A549 (cell line): ENCODE measurements around the gene RFWD3. TPM values are rescaled to one million over a fixed set of nuclear protein-coding genes. Genes with fewer than 3 reads are reported as not detected.

Experiments used
- ATAC-seq, 2 experiments: fragments of 200-7000 bp in 1 of 2; fragments of >200 bp in 1 of 2; cut with Nextera tagmentation in 1 of 2; cut with Tn5 transposase in 1 of 2; 3 replicates each; pipeline versions ENCODE4 v1.8.0 to v1.9.1; 2018 to 2020; ENCODE audit warnings: mild to moderate bottlenecking in 1 of 2, moderate library complexity in 1 of 2
- CTCF ChIA-PET: fragments of 300-600 bp; sonication (Branson Sonifier 250); formaldehyde crosslinking; extraction: SDS; loops from one replicate; lab custom pipeline; 2021; ENCODE audit warnings: antibody characterized with exemption, inconsistent platforms; lab: Yijun Ruan, JAX
- POLR2A ChIA-PET: fragments of 350-600 bp; formaldehyde crosslinking; extraction: SDS; loops from one replicate; lab custom pipeline; 2021; ENCODE audit warnings: antibody characterized with exemption, inconsistent platforms; lab: Yijun Ruan, JAX
- DNase-seq, 2 experiments: peaks; one replicate each; pipeline versions ENCODE4 v3.0.0 to v3.0.0-alpha.2; 2011 to 2016; ENCODE audit warnings: low read depth in 1 of 2, low spot score in 1 of 2
- FAIRE-seq: peaks from 2 replicates; lab custom pipeline; 2011; peaks lifted over from hg19 to GRCh38; lab: Jason Lieb, UNC
- H3K27ac ChIP-seq, 2 experiments: fragments of >200 bp; sonication (Bioruptor Twin); formaldehyde crosslinking; 3 replicates each; pipeline ENCODE4 v1.5.1; 2016 to 2017
- H3K4me1 ChIP-seq: fragments of >200 bp; sonication (Bioruptor Twin); formaldehyde crosslinking; 3 replicates; pipeline ENCODE4 v1.6.1; 2016
- H3K4me2 ChIP-seq: fragments of >200 bp; sonication (Bioruptor Twin); formaldehyde crosslinking; 3 replicates; pipeline ENCODE4 v1.6.1; 2016
- H3K4me3 ChIP-seq: fragments of >200 bp; sonication (Bioruptor Twin); formaldehyde crosslinking; 3 replicates; pipeline ENCODE4 v1.5.1; 2016
- H3K9me3 ChIP-seq: fragments of >200 bp; sonication (Bioruptor Twin); formaldehyde crosslinking; 3 replicates; pipeline ENCODE4 v1.6.1; 2016
- CBX8 ChIP-seq: fragments of 200-600 bp; sonication (generic); IDR thresholded peaks from 2 replicates; pipeline ENCODE4 v1.6.1; 2016
- CEBPB ChIP-seq, 2 experiments: fragments of >200 bp in 1 of 2; sonication (Bioruptor Twin) in 1 of 2; formaldehyde crosslinking in 1 of 2; IDR thresholded peaks; 2 replicates each; pipeline ENCODE4 v1.6.1; 2012 to 2016
- CHD2 ChIP-seq: fragments of 150-350 bp; IDR thresholded peaks from 2 replicates; pipeline ENCODE4 v1.6.1; 2014; ENCODE audit warnings: low read length; ENCODE audit not compliant: partially characterized antibody
- EP300 ChIP-seq, 2 experiments: fragments of >200 bp; sonication (Bioruptor Twin); formaldehyde crosslinking; IDR thresholded peaks; 2 replicates in 1 of 2; 3 replicates in 1 of 2; pipeline ENCODE4 v1.6.1; 2016 to 2017
- FOXS1 ChIP-seq: fragments of 250-450 bp; sonication (Bioruptor Pico); IDR thresholded peaks from 2 replicates; pipeline ENCODE4 v1.5.0; 2020; ENCODE audit warnings: mild to moderate bottlenecking, moderate library complexity
- HDAC2 ChIP-seq: fragments of 200-600 bp; sonication (generic); IDR thresholded peaks from 2 replicates; pipeline ENCODE4 v1.6.1; 2016
- HEYL ChIP-seq: fragments of 250-450 bp; sonication (Bioruptor Pico); IDR thresholded peaks from 2 replicates; pipeline ENCODE4 v1.8.0; 2021; ENCODE audit warnings: mild to moderate bottlenecking, moderate library complexity
- HOXA7 ChIP-seq: fragments of 250-450 bp; sonication (Bioruptor Pico); IDR thresholded peaks from 2 replicates; pipeline ENCODE4 v1.5.0; 2020; ENCODE audit warnings: mild to moderate bottlenecking, moderate library complexity
- HOXB13 ChIP-seq: fragments of 250-450 bp; sonication (Bioruptor Pico); IDR thresholded peaks from 2 replicates; pipeline ENCODE4 v1.5.0; 2020; ENCODE audit warnings: low read depth, mild to moderate bottlenecking, moderate library complexity
- JUN ChIP-seq, 2 experiments: fragments of >200 bp; sonication (Bioruptor Twin); formaldehyde crosslinking; IDR thresholded peaks; 2 replicates in 1 of 2; 3 replicates in 1 of 2; pipeline ENCODE4 v1.6.1; 2016 to 2017
- MAFK ChIP-seq: fragments of 450-650 bp; IDR thresholded peaks from 2 replicates; pipeline ENCODE4 v1.6.1; 2014; ENCODE audit not compliant: partially characterized antibody
- MAZ ChIP-seq: fragments of 150-350 bp; IDR thresholded peaks from 2 replicates; pipeline ENCODE4 v1.6.1; 2014; ENCODE audit warnings: antibody characterized with exemption, low read depth, low read length, borderline replicate concordance
- MYC ChIP-seq: IDR thresholded peaks from 2 replicates; pipeline ENCODE4 v1.6.1; 2012; ENCODE audit warnings: mild to moderate bottlenecking, inconsistent platforms, low read length, improper control_type of control experiment, borderline replicate concordance
- PHF8 ChIP-seq: fragments of 200-600 bp; sonication (generic); IDR thresholded peaks from 2 replicates; pipeline ENCODE4 v1.6.1; 2016; ENCODE audit warnings: low read depth, mild to moderate bottlenecking, antibody characterized with exemption, moderate library complexity, borderline replicate concordance
- POLR2A ChIP-seq: IDR thresholded peaks from 2 replicates; pipeline ENCODE4 v1.6.1; 2012; ENCODE audit warnings: mild to moderate bottlenecking, low read length
- RAD21 ChIP-seq, 2 experiments: fragments of >200 bp in 1 of 2; sonication (Bioruptor Twin) in 1 of 2; formaldehyde crosslinking in 1 of 2; IDR thresholded peaks in 1 of 2; conservative IDR thresholded peaks in 1 of 2; 2 replicates in 1 of 2; 3 replicates in 1 of 2; pipeline ENCODE4 v1.6.1; 2012 to 2018; ENCODE audit warnings: inconsistent platforms in 1 of 2
- TFCP2L1 ChIP-seq: fragments of 250-450 bp; sonication (Bioruptor Pico); IDR thresholded peaks from 2 replicates; pipeline ENCODE4 v1.5.0; 2021; ENCODE audit warnings: mild to moderate bottlenecking
- ZC3H11A ChIP-seq: fragments of 450-650 bp; IDR thresholded peaks from 2 replicates; pipeline ENCODE4 v1.6.1; 2014; ENCODE audit warnings: antibody characterized with exemption, mild to moderate bottlenecking
- WGBS: methylation state at CpG from one replicate; pipeline ENCODE4 v1.1.6; 2017; ENCODE audit errors: missing lambda C conversion rate; 5-methylcytosine and 5-hydroxymethylcytosine counted together
- polyA plus RNA-seq, 4 experiments: library from polyadenylated mRNA; depleted of rRNA in 3 of 4; stranded (reverse); fragments of >200 nt; fragmentation: RNase III in 1 of 4; extraction: RNeasy Plus Mini Kit Qiagen cat#74134 plus additional on column Dnase treatment in 1 of 4; gene quantifications; 2 replicates in 3 of 4; 3 replicates in 1 of 4; pipeline ENCODE4 v1.2.3, GENCODE V29; 2011 to 2017
- TF ChIP-seq, protein P1 (sequence below): fragments of 450-650 bp; IDR thresholded peaks from 2 replicates; pipeline ENCODE4 v1.6.1; 2014; ENCODE audit warnings: antibody characterized with exemption
- TF ChIP-seq, protein P2 (sequence below): IDR thresholded peaks from 2 replicates; pipeline ENCODE4 v1.6.1; 2012; ENCODE audit warnings: low read depth, borderline replicate concordance
- TF ChIP-seq, protein P3 (sequence below): fragments of 250-450 bp; sonication (Bioruptor Pico); IDR thresholded peaks from 2 replicates; pipeline ENCODE4 v1.5.0; 2020; ENCODE audit warnings: low read depth, mild to moderate bottlenecking, moderate library complexity
- TF ChIP-seq, protein P4 (sequence below): IDR thresholded peaks from 2 replicates; pipeline ENCODE4 v1.6.1; 2012
- TF ChIP-seq, protein P5 (sequence below): fragments of >200 bp; sonication (Bioruptor Twin); formaldehyde crosslinking; IDR thresholded peaks from 2 replicates; pipeline ENCODE4 v1.6.1; 2016
- TF ChIP-seq, protein P6 (sequence below): IDR thresholded peaks from 2 replicates; pipeline ENCODE4 v1.6.1; 2012

Gene RFWD3
- polyA plus RNA-seq, 2 of the 4 experiments (the other 2 are of a cell fraction), result 36.1 to 50.6 TPM

DNA sequence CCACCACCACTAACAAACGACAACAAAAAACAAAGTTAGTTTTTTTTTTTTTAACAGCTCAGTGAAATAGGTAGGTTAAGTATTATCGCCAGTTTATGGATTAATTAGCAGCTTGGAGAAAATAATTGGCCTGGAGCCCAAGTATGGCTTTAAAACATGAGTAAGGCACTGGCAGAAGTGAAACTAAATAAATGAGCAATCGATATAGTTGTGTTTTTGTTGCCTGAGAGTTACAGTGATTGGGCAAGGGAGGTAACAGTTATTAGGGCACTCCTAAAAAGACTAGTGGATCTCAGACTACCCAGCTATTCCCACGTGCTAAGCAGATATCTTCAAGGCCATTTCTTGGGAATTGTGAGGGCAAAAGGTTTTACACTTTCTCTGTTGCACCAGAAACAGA lies 31.5 kb upstream of the RFWD3 start (continued):
- TF ChIP-seq MYC (no peak), HDAC2 (no peak), MAFK (no peak), PHF8 (no peak)

DNA sequence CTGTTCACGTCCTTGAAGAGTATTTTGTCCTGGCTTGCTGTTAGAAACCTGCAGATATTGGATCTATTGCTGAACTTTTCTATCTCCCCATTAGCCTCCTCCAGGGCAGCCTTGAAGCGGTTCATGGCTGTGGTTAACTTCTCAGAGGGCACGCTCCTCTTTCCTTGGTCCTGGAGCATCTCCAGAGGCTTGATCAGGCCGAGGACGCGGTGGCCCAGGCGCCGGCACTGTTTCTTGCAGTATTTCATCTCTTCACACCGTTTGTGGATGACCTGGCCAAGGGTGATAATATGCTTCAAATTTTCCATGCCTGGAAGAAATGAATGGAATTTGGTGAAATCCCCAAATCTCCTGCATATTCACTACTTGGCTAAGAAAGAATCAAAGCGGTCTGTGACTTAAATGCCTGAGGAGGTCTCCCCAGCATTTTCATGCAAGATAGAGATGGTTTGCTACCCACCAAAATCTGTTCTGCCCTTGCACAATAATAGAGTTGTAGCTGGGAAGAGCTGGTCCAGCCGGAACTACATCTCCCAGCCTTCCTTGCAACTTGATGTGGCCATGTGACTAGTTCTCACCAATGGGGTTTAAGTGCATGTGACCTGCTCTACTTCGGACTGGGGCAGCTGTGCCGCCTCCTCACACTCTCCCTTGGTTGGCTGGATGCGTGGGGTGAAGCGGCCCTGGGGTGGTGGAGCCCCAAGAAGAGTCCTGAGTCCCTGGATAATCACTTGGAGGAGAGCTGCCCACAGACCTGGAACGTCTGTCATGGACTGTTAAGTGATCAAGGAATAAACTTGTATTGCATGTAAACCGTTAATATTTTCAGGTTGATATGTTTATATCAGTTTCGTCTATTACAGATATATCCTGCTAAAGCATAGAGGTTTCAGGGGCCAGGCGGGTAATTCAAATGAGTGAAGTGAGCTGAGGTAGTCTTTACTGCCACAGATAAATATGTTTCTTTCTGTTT lies 29.1 kb upstream of the RFWD3 start:
- TF ChIP-seq, protein P1, sequence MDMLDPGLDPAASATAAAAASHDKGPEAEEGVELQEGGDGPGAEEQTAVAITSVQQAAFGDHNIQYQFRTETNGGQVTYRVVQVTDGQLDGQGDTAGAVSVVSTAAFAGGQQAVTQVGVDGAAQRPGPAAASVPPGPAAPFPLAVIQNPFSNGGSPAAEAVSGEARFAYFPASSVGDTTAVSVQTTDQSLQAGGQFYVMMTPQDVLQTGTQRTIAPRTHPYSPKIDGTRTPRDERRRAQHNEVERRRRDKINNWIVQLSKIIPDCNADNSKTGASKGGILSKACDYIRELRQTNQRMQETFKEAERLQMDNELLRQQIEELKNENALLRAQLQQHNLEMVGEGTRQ, result peak; percentile 99
- TF ChIP-seq, protein P2, sequence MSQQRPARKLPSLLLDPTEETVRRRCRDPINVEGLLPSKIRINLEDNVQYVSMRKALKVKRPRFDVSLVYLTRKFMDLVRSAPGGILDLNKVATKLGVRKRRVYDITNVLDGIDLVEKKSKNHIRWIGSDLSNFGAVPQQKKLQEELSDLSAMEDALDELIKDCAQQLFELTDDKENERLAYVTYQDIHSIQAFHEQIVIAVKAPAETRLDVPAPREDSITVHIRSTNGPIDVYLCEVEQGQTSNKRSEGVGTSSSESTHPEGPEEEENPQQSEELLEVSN, result peak; percentile 68; the same call in 1 of the 2 replicates
- TF ChIP-seq RAD21 (conservative IDR thresholded peaks at IDR 0.05 in 1 of 2, IDR thresholded peaks at IDR 0.05 in 1 of 2) (no peak), POLR2A (peak; percentile 61), CEBPB (IDR thresholded peaks at IDR 0.05) (peak; percentile 58 to 72; a peak in 3 of 4 replicates), JUN (IDR thresholded peaks at IDR 0.05) (peak in 1 of 2 experiments; percentile 41; a peak in 1 of 5 replicates), ZC3H11A (no peak)
- TF ChIP-seq, protein P3, sequence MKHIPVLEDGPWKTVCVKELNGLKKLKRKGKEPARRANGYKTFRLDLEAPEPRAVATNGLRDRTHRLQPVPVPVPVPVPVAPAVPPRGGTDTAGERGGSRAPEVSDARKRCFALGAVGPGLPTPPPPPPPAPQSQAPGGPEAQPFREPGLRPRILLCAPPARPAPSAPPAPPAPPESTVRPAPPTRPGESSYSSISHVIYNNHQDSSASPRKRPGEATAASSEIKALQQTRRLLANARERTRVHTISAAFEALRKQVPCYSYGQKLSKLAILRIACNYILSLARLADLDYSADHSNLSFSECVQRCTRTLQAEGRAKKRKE (CRISPR knock-in tag), result no peak
- TF ChIP-seq, protein P4, sequence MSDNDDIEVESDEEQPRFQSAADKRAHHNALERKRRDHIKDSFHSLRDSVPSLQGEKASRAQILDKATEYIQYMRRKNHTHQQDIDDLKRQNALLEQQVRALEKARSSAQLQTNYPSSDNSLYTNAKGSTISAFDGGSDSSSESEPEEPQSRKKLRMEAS, result peak; percentile 55; the same call in 1 of the 2 replicates
- POLR2A ChIA-PET, result interaction anchor here (1.5 kb wide), 1 partner anchor 29 kb away, joined by 18 read pairs; the partner anchor contains the start of gene RFWD3
- CTCF ChIA-PET, result interaction anchor here (0.6 to 8.6 kb wide), 6 partner anchors 14 to 538 kb away, joined by 3 to 70 read pairs (median 3); no protein-coding TSS in a partner anchor

DNA sequence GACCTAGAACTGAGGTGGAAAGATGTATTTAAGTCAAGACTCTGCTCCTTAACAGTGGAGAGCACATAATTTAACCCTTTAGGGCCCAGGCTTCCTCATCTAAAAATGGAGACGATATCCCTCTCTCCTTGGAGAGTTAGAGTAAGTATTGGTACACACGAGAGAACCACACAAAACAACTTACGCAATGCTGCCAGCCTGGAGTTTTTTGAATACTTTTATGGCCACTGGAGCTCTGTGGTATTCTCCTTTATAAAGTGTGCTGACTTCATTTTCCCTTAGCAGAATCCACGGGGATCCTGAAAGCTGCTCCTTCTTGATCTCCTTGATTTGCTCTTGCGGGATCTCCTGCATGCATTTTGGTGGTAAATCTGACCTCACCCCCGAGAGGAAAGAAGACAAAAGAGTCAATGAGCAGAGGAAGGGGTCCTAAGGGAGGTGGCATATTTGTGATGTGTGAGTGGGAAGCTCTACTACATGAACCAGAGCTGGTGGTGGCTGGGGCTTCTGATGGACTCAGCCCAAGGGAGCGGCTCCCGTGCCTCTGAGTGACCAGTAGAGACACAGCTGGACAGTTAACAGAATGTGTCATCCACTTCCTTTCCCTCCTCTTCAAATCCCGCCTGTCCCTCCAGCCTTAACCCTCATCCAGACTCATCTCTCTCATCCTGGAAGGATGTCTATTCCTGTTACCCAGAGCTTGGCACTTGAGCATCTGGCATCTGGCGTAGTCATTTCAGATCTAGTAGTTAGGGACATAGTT lies 24.6 kb upstream of the RFWD3 start:
- Histone ChIP-seq H3K4me3 (no peak overlapping the region), H3K4me2 (no peak overlapping the region), H3K9me3 (no peaks in the 10 kb centered on the region), H3K4me1 (0 out of 3 replicates have a peak, but pooled peaks cover 1% of the 10 kb centered on the region), H3K27ac (no peak overlapping the region)
- ChIA-PET POLR2A (no interaction called here), CTCF (interaction anchor here (0.6 to 2.3 kb wide), 4 partner anchors 9 to 382 kb away, joined by 3 to 6 read pairs (median 4); no protein-coding TSS in a partner anchor)
- 88% methylated on average over 10 of the region's 10 CpGs for WGBS
- no peak for ATAC-seq
- no peak for DNase-seq
- FAIRE-seq, result no peak
- TF ChIP-seq TFCP2L1 (CRISPR knock-in tag), result no peak
- TF ChIP-seq CHD2, result no peak
- TF ChIP-seq, protein P5, sequence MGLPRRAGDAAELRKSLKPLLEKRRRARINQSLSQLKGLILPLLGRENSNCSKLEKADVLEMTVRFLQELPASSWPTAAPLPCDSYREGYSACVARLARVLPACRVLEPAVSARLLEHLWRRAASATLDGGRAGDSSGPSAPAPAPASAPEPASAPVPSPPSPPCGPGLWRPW, result no peak
- TF ChIP-seq HEYL (CRISPR knock-in tag), result no peak
- TF ChIP-seq FOXS1 (CRISPR knock-in tag), result no peak
- TF ChIP-seq, protein P6, sequence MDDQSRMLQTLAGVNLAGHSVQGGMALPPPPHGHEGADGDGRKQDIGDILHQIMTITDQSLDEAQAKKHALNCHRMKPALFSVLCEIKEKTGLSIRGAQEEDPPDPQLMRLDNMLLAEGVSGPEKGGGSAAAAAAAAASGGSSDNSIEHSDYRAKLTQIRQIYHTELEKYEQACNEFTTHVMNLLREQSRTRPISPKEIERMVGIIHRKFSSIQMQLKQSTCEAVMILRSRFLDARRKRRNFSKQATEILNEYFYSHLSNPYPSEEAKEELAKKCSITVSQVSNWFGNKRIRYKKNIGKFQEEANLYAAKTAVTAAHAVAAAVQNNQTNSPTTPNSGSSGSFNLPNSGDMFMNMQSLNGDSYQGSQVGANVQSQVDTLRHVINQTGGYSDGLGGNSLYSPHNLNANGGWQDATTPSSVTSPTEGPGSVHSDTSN, result no peak
- TF ChIP-seq MAZ, result no peak
- TF ChIP-seq CBX8, result no peak
- TF ChIP-seq, protein P3 (CRISPR knock-in tag), result no peak
- no peak for TF ChIP-seq HOXB13
- no peak for TF ChIP-seq HOXA7 (CRISPR knock-in tag)
- no peak for TF ChIP-seq EP300 (IDR thresholded peaks at IDR 0.05)
- TF ChIP-seq, protein P1, result no peak

More for the DNA sequence above, 29.1 kb upstream of the RFWD3 start:
- 47% methylated on average over 19 of the region's 19 CpGs for WGBS
- peak; percentile 18 for FAIRE-seq
- Histone ChIP-seq H3K4me3 (peak overlapping the region; percentile 35), H3K27ac (peak overlapping the region; percentile 58 to 77; a peak in 5 of 6 replicates), H3K9me3 (no peaks in the 10 kb centered on the region), H3K4me2 (peak overlapping the region; percentile 90), H3K4me1 (peaks cover 23% of the 10 kb centered on the region; the same call in 2 of the 3 replicates)
- ATAC-seq, result peak; percentile 94 to 96
- DNase-seq, result peak; percentile 93 to 98
